EL (cell line): ENCODE measurements around the gene HEATR5B.
"Not testable (repeated sequence)": the region's sequence is repeated elsewhere in the genome, so short reads cannot be mapped to it uniquely, and the experiment has no call there.

Experiments used
- DNase-seq: peaks from one replicate; pipeline ENCODE4 v3.0.0-alpha.2; 2016

The HEATR5B gene

GRCh38 chr2:36976065-36976464 is 108.1 kb downstream of the HEATR5B start:
- no peak for DNase-seq

GRCh38 chr2:36975306-36975705 is 108.9 kb downstream of the HEATR5B start:
- no peak for DNase-seq

GRCh38 chr2:36973320-36973719 is 110.9 kb downstream of the HEATR5B start:
- DNase-seq = no peak

GRCh38 chr2:36971990-36972389 is 112.2 kb downstream of the HEATR5B start:
- DNase-seq = no peak

- no peak for DNase-seq
Measured at GRCh38 chr2:36967236-36967876, 116.8 kb downstream of the HEATR5B start.

GRCh38 chr2:36966370-36967235 is 117.6 kb downstream of the HEATR5B start, which contains the start of gene STRN:
Gene STRN, minus strand, starts transcription at chr2:36966536. Its CDS starts 73 bp downstream, at chr2:36966463.
- DNase-seq = peak; percentile 96

GRCh38 chr2:36965751-36966369 is 118.3 kb downstream of the HEATR5B start:
- peak; percentile 42 for DNase-seq

- no peak for DNase-seq
Measured at GRCh38 chr2:36965206-36965605, 119.0 kb downstream of the HEATR5B start.

GRCh38 chr2:36964496-36965058 is 119.6 kb downstream of the HEATR5B start:
- no peak for DNase-seq

GRCh38 chr2:36963734-36964133 is 120.4 kb downstream of the HEATR5B start:
- no peak for DNase-seq

GRCh38 chr2:36963106-36963505 is 121.1 kb downstream of the HEATR5B start:
- no peak for DNase-seq

- no peak for DNase-seq
Measured at GRCh38 chr2:36960773-36961172, 123.4 kb downstream of the HEATR5B start.

- no peak for DNase-seq
Measured at GRCh38 chr2:36960005-36960675, 124.0 kb downstream of the HEATR5B start.

GRCh38 chr2:36954977-36955607 is 129.1 kb downstream of the HEATR5B start:
- DNase-seq = no peak

GRCh38 chr2:36952748-36953197 is 131.4 kb downstream of the HEATR5B start:
- no peak for DNase-seq

GRCh38 chr2:36951574-36951973 is 132.6 kb downstream of the HEATR5B start:
- DNase-seq = peak; percentile 55

- no peak for DNase-seq
Measured at GRCh38 chr2:36951027-36951518, 133.1 kb downstream of the HEATR5B start.

- DNase-seq = no peak
Measured at GRCh38 chr2:36949845-36950244, 134.3 kb downstream of the HEATR5B start.

GRCh38 chr2:36945240-36945639 is 138.9 kb downstream of the HEATR5B start:
- not testable (repeated sequence) for DNase-seq

- no peak for DNase-seq
Measured at GRCh38 chr2:36941867-36942266, 142.3 kb downstream of the HEATR5B start.

GRCh38 chr2:36936526-36936925 is 147.6 kb downstream of the HEATR5B start:
- DNase-seq = not testable (repeated sequence)

- DNase-seq = not testable (repeated sequence)
Measured at GRCh38 chr2:36931688-36932087, 152.5 kb downstream of the HEATR5B start.
